Ramos (cell line): ENCODE measurements around the gene CDCP2.
"Not testable (repeated sequence)": the region's sequence is repeated elsewhere in the genome, so short reads cannot be mapped to it uniquely, and the experiment has no call there.

Experiments used
- in situ Hi-C: fragments of 300-500 bp; cut with MboI; formaldehyde crosslinking; loops from one replicate; pipeline ENCODE4 v1.14.3; 2022; ENCODE audit warnings: low sequenced_read_pairs; ENCODE audit not compliant: unreplicated experiment

CDCP2 gene

GRCh38 chr1:54096227-54096876, 56.4 kb downstream of the CDCP2 start:
- in situ Hi-C loops, result no loop called here

- in situ Hi-C loops, result no loop called here
Measured at GRCh38 chr1:54095546-54096226, 57.1 kb downstream of the CDCP2 start.

- in situ Hi-C loops, result not testable (repeated sequence)
Measured at GRCh38 chr1:54094730-54095105, 58.1 kb downstream of the CDCP2 start.

GRCh38 chr1:54094001-54094729, 58.6 kb downstream of the CDCP2 start:
- in situ Hi-C loops, result no loop called here

GRCh38 chr1:54091666-54092065, 61.1 kb downstream of the CDCP2 start:
- in situ Hi-C loops, result no loop called here

- in situ Hi-C loops, result no loop called here
Measured at GRCh38 chr1:54088385-54088784, 64.4 kb downstream of the CDCP2 start.

GRCh38 chr1:54086754-54087153, 66.0 kb downstream of the CDCP2 start:
- in situ Hi-C loops, result no loop called here

- in situ Hi-C loops, result no loop called here
Measured at GRCh38 chr1:54084794-54085193, 68.0 kb downstream of the CDCP2 start.
